ENCODE data around the gene RPL13A. TPM values are rescaled to one million over a fixed set of nuclear protein-coding genes. Genes with fewer than 3 reads are reported as not detected.

RPL13A gene
- total and polyA plus RNA-seq, 2 donors (not counting 3 experiments of a cell fraction or from before 2014, with no cell fraction given), result 2,291 to 4,148 TPM

GRCh38 chr19:49512970-49513745, 25.8 kb downstream of the RPL13A start:
- FAIRE-seq (peak; percentile 24), DNase-seq (ENCODE audit: low read depth, low spot score) (peak; percentile 44)
- BruUV-seq (replicated peaks), result no TSS peak
- H3K9me3 ChIP-seq (replicated peaks; ENCODE audit: control insufficient read depth, insufficient read depth, low read length), result no peaks in the 10 kb centered on the region
- H3K9ac ChIP-seq (replicated peaks; ENCODE audit: extremely low read depth, insufficient read depth, low read length), result peak overlapping the region; percentile 47
- H3K4me3 ChIP-seq (replicated peaks in 1 of 3; ENCODE audit: insufficient read depth in 1 of 3, low read depth in 1 of 3, low read length in 3 of 3), result peak overlapping the region; percentile 60 to 81 (median 66)
- CTCF ChIA-PET, result interaction anchor here (0.7 to 2.3 kb wide), 3 partner anchors 10 to 57 kb away, joined by 3 to 22 read pairs (median 10); no protein-coding TSS in a partner anchor
- dilution Hi-C loops (cut with MboI; ENCODE audit: extremely low pct_ligation_motif_present, low sequenced_read_pairs), result no loop called here
- H3K36me3 ChIP-seq (ENCODE audit: control insufficient read depth in 2 of 2, extremely low read depth in 1 of 2, insufficient read depth in 2 of 2, low read length in 2 of 2), result peaks cover 0 to 1% of the 10 kb centered on the region in 2 experiments
- intact Hi-C loops (cut with micrococcal nuclease), result loop anchor here (1.0 kb wide), 1 partner anchor 38 kb away; no protein-coding TSS in a partner anchor
- H3K79me2 ChIP-seq (ENCODE audit: control insufficient read depth, insufficient read depth, low read length), result no peaks in the 10 kb centered on the region
- no peaks in the 10 kb centered on the region for H3K27me3 ChIP-seq (ENCODE audit: control insufficient read depth in 2 of 2, insufficient read depth in 2 of 2, low read length in 2 of 2)
- H2AFZ ChIP-seq (ENCODE audit: low read depth, low read length), result peak overlapping the region; percentile 85
- H3K4me1 ChIP-seq (ENCODE audit: control insufficient read depth, extremely low read depth, insufficient read depth, low read length), result peaks cover 15% of the 10 kb centered on the region
- POLR2A ChIA-PET, result interaction anchor here (0.6 to 0.8 kb wide), 3 partner anchors 14 to 127 kb away, joined by 3 to 8 read pairs (median 3); partner anchors contain the start of genes RCN3 and RRAS
- peak overlapping the region; percentile 89 for H3K4me2 ChIP-seq (ENCODE audit: insufficient read depth, low read length)
- peak overlapping the region; percentile 6 for H3K27ac ChIP-seq (ENCODE audit: insufficient read depth, low read depth, low read length)
- TF ChIP-seq POLR2AphosphoS5 (IDR thresholded peaks at IDR 0.05; ENCODE audit: insufficient read depth, low read depth, low read length) (peak; percentile 5), JUN (IDR thresholded peaks at IDR 0.05; ENCODE audit: borderline replicate concordance, insufficient read depth, insufficient read length, low read depth) (no peak)
- H3K9me1 ChIP-seq (replicated peaks; ENCODE audit: control insufficient read depth, extremely low read depth, insufficient read depth, low read length), result no peaks in the 10 kb centered on the region
- H4K20me1 ChIP-seq (replicated peaks; ENCODE audit: control insufficient read depth, extremely low read depth, insufficient read depth, low read length), result no peaks in the 10 kb centered on the region

GRCh38 chr19:49513746-49514118, 26.3 kb downstream of the RPL13A start:
- Histone ChIP-seq H3K9me1 (replicated peaks; ENCODE audit: control insufficient read depth, extremely low read depth, insufficient read depth, low read length) (no peaks in the 10 kb centered on the region), H3K36me3 (ENCODE audit: control insufficient read depth in 2 of 2, extremely low read depth in 1 of 2, insufficient read depth in 2 of 2, low read length in 2 of 2) (peaks cover 0 to 1% of the 10 kb centered on the region in 2 experiments), H3K27me3 (ENCODE audit: control insufficient read depth in 2 of 2, insufficient read depth in 2 of 2, low read length in 2 of 2) (no peaks in the 10 kb centered on the region), H3K4me3 (replicated peaks in 1 of 3; ENCODE audit: insufficient read depth in 1 of 3, low read depth in 1 of 3, low read length in 3 of 3) (peak overlapping the region in 1 of 3 experiments; percentile 66), H3K4me2 (ENCODE audit: insufficient read depth, low read length) (no peak overlapping the region), H3K9me3 (replicated peaks; ENCODE audit: control insufficient read depth, insufficient read depth, low read length) (no peaks in the 10 kb centered on the region), H3K79me2 (ENCODE audit: control insufficient read depth, insufficient read depth, low read length) (no peaks in the 10 kb centered on the region), H3K27ac (ENCODE audit: insufficient read depth, low read depth, low read length) (no peak overlapping the region), H3K9ac (replicated peaks; ENCODE audit: extremely low read depth, insufficient read depth, low read length) (peak overlapping the region; percentile 47), H3K4me1 (ENCODE audit: control insufficient read depth, extremely low read depth, insufficient read depth, low read length) (peaks cover 15% of the 10 kb centered on the region), H2AFZ (ENCODE audit: low read depth, low read length) (no peak overlapping the region), H4K20me1 (replicated peaks; ENCODE audit: control insufficient read depth, extremely low read depth, insufficient read depth, low read length) (no peaks in the 10 kb centered on the region)
- dilution Hi-C loops (cut with MboI; ENCODE audit: extremely low pct_ligation_motif_present, low sequenced_read_pairs) (no loop called here), intact Hi-C loops (cut with micrococcal nuclease) (no loop called here)
- TSS peak; percentile 29 for BruUV-seq (replicated peaks)
- DNase-seq (ENCODE audit: low read depth, low spot score), result no peak
- CTCF ChIA-PET, result interaction anchor here (1.2 to 2.3 kb wide), 3 partner anchors 14 to 56 kb away, joined by 4 to 22 read pairs (median 10); partner anchors contain the start of gene RCN3
- FAIRE-seq, result no peak
- POLR2A ChIA-PET, result interaction anchor here (0.8 kb wide), 1 partner anchor 14 kb away, joined by 3 read pairs; the partner anchor contains the start of gene RCN3
- no peak for TF ChIP-seq POLR2A (IDR thresholded peaks at IDR 0.05; ENCODE audit: low read depth, low read length)
- no peak for TF ChIP-seq EZH2 (IDR thresholded peaks at IDR 0.05; ENCODE audit: borderline replicate concordance, low read depth, low read length, severe bottlenecking)
- no peak for TF ChIP-seq GATA2 (IDR thresholded peaks at IDR 0.05; ENCODE audit: insufficient read depth, insufficient read length, low read depth, low read length)
- no peak for TF ChIP-seq FOS (IDR thresholded peaks at IDR 0.05; ENCODE audit: borderline replicate concordance, insufficient read depth, low read length)
- TF ChIP-seq, protein P1, sequence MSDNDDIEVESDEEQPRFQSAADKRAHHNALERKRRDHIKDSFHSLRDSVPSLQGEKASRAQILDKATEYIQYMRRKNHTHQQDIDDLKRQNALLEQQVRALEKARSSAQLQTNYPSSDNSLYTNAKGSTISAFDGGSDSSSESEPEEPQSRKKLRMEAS (IDR thresholded peaks at IDR 0.05; ENCODE audit: insufficient read depth, insufficient read length), result no peak
- no peak for TF ChIP-seq POLR2AphosphoS5 (IDR thresholded peaks at IDR 0.05; ENCODE audit: insufficient read depth, low read depth, low read length)
- TF ChIP-seq, protein P2, sequence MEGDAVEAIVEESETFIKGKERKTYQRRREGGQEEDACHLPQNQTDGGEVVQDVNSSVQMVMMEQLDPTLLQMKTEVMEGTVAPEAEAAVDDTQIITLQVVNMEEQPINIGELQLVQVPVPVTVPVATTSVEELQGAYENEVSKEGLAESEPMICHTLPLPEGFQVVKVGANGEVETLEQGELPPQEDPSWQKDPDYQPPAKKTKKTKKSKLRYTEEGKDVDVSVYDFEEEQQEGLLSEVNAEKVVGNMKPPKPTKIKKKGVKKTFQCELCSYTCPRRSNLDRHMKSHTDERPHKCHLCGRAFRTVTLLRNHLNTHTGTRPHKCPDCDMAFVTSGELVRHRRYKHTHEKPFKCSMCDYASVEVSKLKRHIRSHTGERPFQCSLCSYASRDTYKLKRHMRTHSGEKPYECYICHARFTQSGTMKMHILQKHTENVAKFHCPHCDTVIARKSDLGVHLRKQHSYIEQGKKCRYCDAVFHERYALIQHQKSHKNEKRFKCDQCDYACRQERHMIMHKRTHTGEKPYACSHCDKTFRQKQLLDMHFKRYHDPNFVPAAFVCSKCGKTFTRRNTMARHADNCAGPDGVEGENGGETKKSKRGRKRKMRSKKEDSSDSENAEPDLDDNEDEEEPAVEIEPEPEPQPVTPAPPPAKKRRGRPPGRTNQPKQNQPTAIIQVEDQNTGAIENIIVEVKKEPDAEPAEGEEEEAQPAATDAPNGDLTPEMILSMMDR (IDR thresholded peaks at IDR 0.05; ENCODE audit: extremely low read depth in 1 of 2, insufficient read depth in 1 of 2, low read depth in 1 of 2, low read length in 2 of 2), result no peak
- no peak for TF ChIP-seq MYC (IDR thresholded peaks at IDR 0.05; ENCODE audit: low read depth, low read length)
- no peak for TF ChIP-seq JUN (IDR thresholded peaks at IDR 0.05; ENCODE audit: borderline replicate concordance, insufficient read depth, insufficient read length, low read depth)
